DMS53 treated with DMSO at 0.1 percent for 48 hours (cell line): ENCODE results near the gene IL17RE.

Experiments used
- DNase-seq: peaks from one replicate; lab custom pipeline; 2025; ENCODE audit not compliant: unreplicated experiment; lab: John Stamatoyannopoulos, UW

Gene IL17RE

GRCh38 chr3:9951598-9951961 is 48.9 kb downstream of the IL17RE start:
- DNase-seq, result no peak

GRCh38 chr3:9951962-9952805 is 49.5 kb downstream of the IL17RE start, which contains the start of gene PRRT3:
PRRT3 (minus strand) TSS chr3:9952408; CDS start chr3:9950115, 2,293 bp downstream.
- peak; percentile 6 for DNase-seq

DNA sequence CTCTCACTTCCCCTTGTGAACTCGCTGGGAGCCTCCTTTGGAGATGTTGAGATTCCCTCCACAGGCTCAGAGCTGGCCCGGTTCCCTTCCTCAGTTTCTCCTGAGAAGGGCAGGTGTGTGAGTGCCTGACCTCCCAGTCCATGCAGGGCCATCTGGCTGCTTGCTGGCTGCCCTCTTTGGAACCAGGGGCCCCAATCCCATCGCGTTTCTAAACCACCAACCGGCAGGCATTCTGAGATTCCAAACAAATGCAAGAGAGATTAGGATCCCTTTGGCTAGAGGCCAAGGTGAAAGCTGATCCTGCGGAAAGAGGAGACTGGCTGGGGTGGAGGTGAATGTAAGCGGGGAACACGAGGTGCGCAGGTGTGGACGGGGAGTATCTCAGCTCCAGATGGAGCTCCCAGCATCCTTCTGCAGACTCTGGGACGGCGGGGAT is 52.4 kb downstream of the IL17RE start:
- no peak for DNase-seq

GRCh38 chr3:9955611-9956352 is 53.1 kb downstream of the IL17RE start:
- DNase-seq, result no peak

GRCh38 chr3:9957214-9957613 is 54.6 kb downstream of the IL17RE start:
- no peak for DNase-seq

DNA sequence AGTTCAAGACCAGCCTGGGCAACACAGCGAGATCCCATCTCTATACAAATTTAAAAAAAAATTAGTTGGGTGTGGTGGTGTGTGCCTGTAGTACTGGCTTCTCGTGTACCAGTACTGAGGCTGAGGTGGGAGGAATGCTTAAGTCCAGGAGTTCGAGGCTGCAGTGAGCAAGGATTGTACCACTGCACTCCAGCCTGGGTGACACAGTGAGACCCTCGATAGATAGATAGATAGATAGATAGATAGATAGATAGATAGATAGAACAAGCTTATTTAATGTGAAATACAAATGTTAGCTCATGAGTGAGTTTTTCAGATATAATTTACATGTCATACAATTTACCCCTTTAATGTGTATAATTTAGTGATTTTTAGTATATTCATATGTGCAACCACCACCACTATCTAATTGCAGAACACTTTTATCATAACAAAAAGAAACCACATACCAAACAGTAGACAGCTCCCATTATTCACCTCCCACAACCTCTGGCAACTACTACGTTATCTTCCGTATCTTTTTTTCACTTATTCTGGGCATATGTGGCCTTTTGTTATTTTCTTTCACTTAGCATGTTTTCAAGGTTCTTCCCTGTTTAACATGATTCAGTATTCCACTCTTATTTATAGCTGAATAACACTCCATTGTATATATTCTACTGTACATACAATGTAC is 62.7 kb downstream of the IL17RE start:
- no peak for DNase-seq
